Hepatocyte (in vitro differentiated cells): ENCODE measurements around the gene EPHA8. TPM values are rescaled to one million over a fixed set of nuclear protein-coding genes. Genes with fewer than 3 reads are reported as not detected.

Experiments used
- DNase-seq: peaks from one replicate; pipeline ENCODE4 v3.0.0-alpha.2; 2016; ENCODE audit warnings: low spot score
- H2AFZ ChIP-seq: fragments of 200-600 bp; sonication (generic); 2 replicates; pipeline ENCODE4 v1.6.0; 2016; ENCODE audit warnings: antibody characterized with exemption, mild to moderate bottlenecking
- H3K27ac ChIP-seq: fragments of 200-600 bp; sonication (generic); 2 replicates; pipeline ENCODE4 v1.5.1; 2016; ENCODE audit warnings: mild to moderate bottlenecking
- H3K27me3 ChIP-seq: fragments of 200-600 bp; sonication (generic); 2 replicates; pipeline ENCODE4 v1.6.1; 2016
- H3K36me3 ChIP-seq: fragments of 200-600 bp; sonication (generic); replicated peaks from 2 replicates; pipeline ENCODE4 v1.5.1; 2016; ENCODE audit warnings: low read depth; ENCODE audit not compliant: insufficient read depth
- H3K4me1 ChIP-seq: fragments of 200-600 bp; sonication (generic); 2 replicates; pipeline ENCODE4 v1.5.1; 2016; ENCODE audit warnings: mild to moderate bottlenecking, moderate library complexity; ENCODE audit not compliant: insufficient read depth
- H3K4me2 ChIP-seq: fragments of 200-600 bp; sonication (generic); 2 replicates; pipeline ENCODE4 v1.6.0; 2016
- H3K4me3 ChIP-seq: fragments of 200-600 bp; sonication (generic); 2 replicates; pipeline ENCODE4 v1.5.1; 2016; ENCODE audit warnings: mild to moderate bottlenecking
- H3K79me2 ChIP-seq: fragments of 200-600 bp; sonication (generic); 2 replicates; pipeline ENCODE4 v1.6.0; 2017; ENCODE audit warnings: mild to moderate bottlenecking
- H3K9me2 ChIP-seq: fragments of 200-600 bp; sonication (generic); replicated peaks from 2 replicates; pipeline ENCODE4 v1.6.0; 2017; ENCODE audit warnings: mild to moderate bottlenecking; ENCODE audit not compliant: insufficient read depth
- H3K9me3 ChIP-seq: fragments of 200-600 bp; sonication (generic); 2 replicates; pipeline ENCODE4 v1.5.1; 2016; ENCODE audit warnings: low read depth, mild to moderate bottlenecking
- H4K20me1 ChIP-seq: fragments of 200-600 bp; sonication (generic); 2 replicates; pipeline ENCODE4 v1.6.0; 2016; ENCODE audit warnings: mild to moderate bottlenecking; ENCODE audit not compliant: insufficient read depth, poor library complexity, severe bottlenecking
- CTCF ChIP-seq: fragments of 200-600 bp; sonication (generic); IDR thresholded peaks from 2 replicates; pipeline ENCODE4 v1.5.1; 2016; ENCODE audit warnings: antibody characterized with exemption, mild to moderate bottlenecking; ENCODE audit not compliant: poor library complexity
- EZH2 ChIP-seq: fragments of 200-600 bp; sonication (generic); IDR thresholded peaks from 2 replicates; pipeline ENCODE4 v1.6.1; 2016; ENCODE audit warnings: antibody characterized with exemption, mild to moderate bottlenecking, borderline replicate concordance
- EZH2phosphoT487 ChIP-seq: fragments of 200-600 bp; sonication (generic); IDR thresholded peaks from one replicate; pipeline ENCODE4 v1.6.1; 2018; ENCODE audit warnings: antibody characterized with exemption, mild to moderate bottlenecking, low read depth, moderate library complexity; ENCODE audit not compliant: unreplicated experiment, severe bottlenecking
- WGBS: methylation state at CpG from one replicate; pipeline ENCODE4 v1.1.6; 2016; ENCODE audit warnings: low lambda C conversion rate; ENCODE audit errors: missing lambda C conversion rate; 5-methylcytosine and 5-hydroxymethylcytosine counted together
- polyA plus RNA-seq: library from polyadenylated mRNA; unstranded; fragments of >200 nt; fragmentation: Nextera tagmentation; extraction: Ambion mirVana; gene quantifications from 2 replicates; pipeline ENCODE4 v1.2.1, GENCODE V29; 2016
- total RNA-seq: library from RNA; depleted of rRNA; stranded (reverse); fragments of >200 nt; gene quantifications from 2 replicates; pipeline ENCODE4 v1.2.3, GENCODE V29; 2014

The EPHA8 gene
- total and polyA plus RNA-seq, 2 experiments from 2014 or later, result not detected

GRCh38 chr1:22636353-22636752 is 73.1 kb downstream of the EPHA8 start, which contains the start of gene C1QA:
TSS of gene C1QA (plus strand) at chr1:22636628. CDS start at chr1:22637617, 989 bp downstream.
- Histone ChIP-seq H3K9me3 (no peaks in the 10 kb centered on the region), H4K20me1 (no peaks in the 10 kb centered on the region), H3K4me3 (no peak within 1 kb of the TSS), H3K36me3 (no peaks in the 10 kb centered on the region), H3K9me2 (no peaks in the 10 kb centered on the region), H3K79me2 (no peaks in the 10 kb centered on the region), H2AFZ (no peak within 1 kb of the TSS), H3K27ac (no peak within 1 kb of the TSS), H3K4me2 (no peak within 1 kb of the TSS), H3K4me1 (no peaks in the 10 kb centered on the region), H3K27me3 (peaks cover 17% of the 10 kb centered on the region)
- WGBS, result 77% methylated on average over 5 of the region's 5 CpGs
- TF ChIP-seq CTCF (no peak), EZH2 (no peak), EZH2phosphoT487 (no peak)
- no peak for DNase-seq

DNA sequence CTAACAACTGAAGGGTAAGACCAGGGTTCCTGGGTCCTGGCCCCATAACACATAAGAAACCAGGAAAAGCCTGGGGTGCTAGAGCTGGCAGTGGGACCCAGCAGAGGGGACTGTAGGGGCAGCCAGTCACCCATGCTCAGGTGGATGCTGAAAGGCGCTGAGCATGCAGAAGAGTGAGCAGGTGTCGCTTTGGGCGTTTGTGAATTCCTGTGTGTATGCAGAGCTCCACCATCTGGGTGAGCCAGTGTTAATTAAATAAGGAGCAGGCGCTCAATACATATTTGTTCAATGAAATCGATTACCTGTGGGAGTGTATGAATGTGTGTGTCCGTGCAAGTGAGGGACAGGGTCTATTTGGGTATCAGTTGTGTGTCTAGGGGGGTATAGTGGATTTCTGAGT is 73.6 kb downstream of the EPHA8 start:
- no peak for DNase-seq
- 70% methylated on average over 6 of the region's 6 CpGs for WGBS
- Histone ChIP-seq H3K4me3 (no peak overlapping the region), H3K9me3 (no peaks in the 10 kb centered on the region), H3K4me1 (no peaks in the 10 kb centered on the region), H3K27me3 (peaks cover 11% of the 10 kb centered on the region), H4K20me1 (no peaks in the 10 kb centered on the region), H3K36me3 (no peaks in the 10 kb centered on the region), H2AFZ (no peak overlapping the region), H3K27ac (no peak overlapping the region), H3K9me2 (no peaks in the 10 kb centered on the region), H3K4me2 (no peak overlapping the region), H3K79me2 (no peaks in the 10 kb centered on the region)
- TF ChIP-seq EZH2 (no peak), EZH2phosphoT487 (no peak), CTCF (no peak)

GRCh38 chr1:22637907-22638445 is 74.7 kb downstream of the EPHA8 start:
- 75% methylated on average over 3 of the region's 3 CpGs for WGBS
- Histone ChIP-seq H2AFZ (no peak overlapping the region), H4K20me1 (no peaks in the 10 kb centered on the region), H3K4me3 (no peak overlapping the region), H3K79me2 (no peaks in the 10 kb centered on the region), H3K36me3 (no peaks in the 10 kb centered on the region), H3K9me2 (no peaks in the 10 kb centered on the region), H3K4me1 (no peaks in the 10 kb centered on the region), H3K4me2 (no peak overlapping the region), H3K9me3 (no peaks in the 10 kb centered on the region), H3K27me3 (peaks cover 7% of the 10 kb centered on the region), H3K27ac (no peak overlapping the region)
- no peak for TF ChIP-seq EZH2phosphoT487
- no peak for TF ChIP-seq CTCF
- TF ChIP-seq EZH2, result no peak
- no peak for DNase-seq
